Spleen (tissue), 7 donors: ENCODE results near the gene LPAR5.

ENCODE experiments used
- CTCF ChIP-seq, 11 experiments: fragments of 200-600 bp in 7 of 11; fragments of 450-650 bp in 4 of 11; sonication (generic) in 4 of 11; IDR thresholded peaks in 8 of 11; conservative IDR thresholded peaks in 3 of 11; 1 replicate in 7 of 11; 2 replicates in 4 of 11; pipeline versions ENCODE4 v1.4.0 to v1.8.0; 2016 to 2021; ENCODE audit warnings: antibody characterized with exemption in 11 of 11, inconsistent platforms in 4 of 11, mild to moderate bottlenecking in 1 of 11
- POLR2A ChIP-seq, 3 donors: fragments of 450-650 bp; IDR thresholded peaks; one replicate each; pipeline ENCODE4 v1.5.1; 2017; ENCODE audit warnings: antibody characterized with exemption in 3 of 3, mild to moderate bottlenecking in 1 of 3
- POLR2AphosphoS5 ChIP-seq, 3 donors: sonication (generic); formaldehyde crosslinking; IDR thresholded peaks; one replicate each; pipeline ENCODE4 v1.5.1; 2017; ENCODE audit warnings: antibody characterized with exemption in 3 of 3
- donor health status: DM: no; HTN: no; CAD: no; lungs with moderate emphysema.
- donor health status: DM: no; HTN: no; CAD: no.
- donor health status: DM: no; HTN: no; CAD: no.

- no peak for TF ChIP-seq CTCF (IDR thresholded peaks at IDR 0.05 in 8 of 11, conservative IDR thresholded peaks at IDR 0.05 in 3 of 11)
- TF ChIP-seq POLR2AphosphoS5 (IDR thresholded peaks at IDR 0.05): no peak
- TF ChIP-seq POLR2A (IDR thresholded peaks at IDR 0.05): no peak
Measured at GRCh38 chr12:6575648-6576047, 60.1 kb downstream of the LPAR5 start.
